Glomerular visceral epithelial cell (primary cell): Measurements from ENCODE around the gene OPN1MW.
"Not testable (repeated sequence)": the region's sequence is repeated elsewhere in the genome, so short reads cannot be mapped to it uniquely, and the experiment has no call there.

Experiments
- DNase-seq: peaks from one replicate; pipeline ENCODE4 v3.0.0-alpha.2; 2016; ENCODE audit errors: extremely low spot score

Gene OPN1MW

GRCh38 chrX:154182296-154182695, at the start of gene OPN1MW:
Gene OPN1MW, plus strand, starts transcription at chrX:154182596. Its CDS starts 82 bp downstream, at chrX:154182678.
- not testable (repeated sequence) for DNase-seq

DNA sequence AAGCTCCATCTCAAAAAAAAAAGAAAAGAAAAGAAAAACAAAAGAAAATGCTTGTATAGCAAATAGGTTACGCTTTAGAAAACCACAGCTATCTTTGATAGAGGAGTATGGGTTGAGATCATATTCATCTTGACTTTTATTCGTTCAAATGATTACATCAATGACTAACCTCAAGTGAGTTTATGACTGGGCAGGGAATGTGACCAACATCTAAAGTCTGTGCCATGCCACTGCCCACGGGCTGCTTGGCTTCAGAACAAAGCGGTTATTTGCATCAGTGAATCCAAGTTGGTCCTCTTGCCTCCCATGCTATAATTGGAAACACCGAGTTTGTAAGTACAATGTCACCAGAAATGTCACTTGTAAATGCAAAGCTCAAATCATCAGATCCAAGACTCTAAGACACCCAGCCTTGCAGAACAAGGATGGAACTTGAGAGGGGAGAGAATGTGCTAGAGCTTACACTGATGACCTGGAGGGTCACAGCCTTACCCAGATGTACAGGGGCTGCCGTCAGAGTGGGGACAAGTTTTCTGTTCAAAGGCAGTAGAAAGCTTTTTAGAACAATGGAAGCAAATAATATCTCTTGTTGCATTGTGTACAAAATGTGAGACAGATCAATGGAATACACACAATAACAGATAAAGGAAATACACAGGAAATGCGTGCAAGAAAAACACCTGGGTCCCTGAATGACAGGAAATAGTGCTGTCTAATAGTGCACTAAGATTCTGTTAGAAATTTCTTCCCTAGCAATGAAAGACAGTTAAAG, 46.8 kb upstream of the OPN1MW start:
- peak; percentile 27 for DNase-seq

DNA sequence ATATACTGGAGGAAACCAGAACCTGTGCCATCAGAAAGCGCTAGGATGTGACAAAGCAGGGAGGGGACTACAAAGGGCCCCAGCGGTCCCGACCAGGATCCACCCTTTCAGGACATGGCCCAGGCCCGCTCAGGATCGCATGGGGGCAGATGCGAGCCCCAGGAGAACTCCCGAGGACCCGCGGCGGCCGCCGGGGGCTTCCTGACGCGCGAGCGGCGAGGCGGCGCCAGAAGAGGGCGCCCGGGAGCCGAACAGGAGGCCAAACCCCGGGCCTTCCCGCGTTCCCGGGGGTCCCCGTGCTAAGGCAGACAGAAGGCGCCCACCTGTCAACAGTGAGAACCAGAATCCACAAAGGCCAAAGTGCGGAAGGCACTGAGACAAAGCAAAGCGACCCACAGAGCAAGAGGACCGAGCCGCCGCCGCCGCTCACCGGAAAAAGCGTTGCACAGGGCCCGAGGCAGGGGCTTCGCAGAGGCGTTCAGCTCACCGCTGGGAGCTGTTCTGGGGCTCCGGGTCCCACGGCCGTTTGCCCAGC, 45.7 kb upstream of the OPN1MW start:
- DNase-seq: peak; percentile 48

- DNase-seq: no peak
These were observed 43.5 kb upstream of the OPN1MW start for GRCh38 chrX:154138857-154139256.

GRCh38 chrX:154140206-154140605, 42.2 kb upstream of the OPN1MW start:
- no peak for DNase-seq

- DNase-seq: no peak
These were observed 41.7 kb upstream of the OPN1MW start for GRCh38 chrX:154140742-154141141.

GRCh38 chrX:154142386-154142785, 40.0 kb upstream of the OPN1MW start:
- DNase-seq: no peak

DNA sequence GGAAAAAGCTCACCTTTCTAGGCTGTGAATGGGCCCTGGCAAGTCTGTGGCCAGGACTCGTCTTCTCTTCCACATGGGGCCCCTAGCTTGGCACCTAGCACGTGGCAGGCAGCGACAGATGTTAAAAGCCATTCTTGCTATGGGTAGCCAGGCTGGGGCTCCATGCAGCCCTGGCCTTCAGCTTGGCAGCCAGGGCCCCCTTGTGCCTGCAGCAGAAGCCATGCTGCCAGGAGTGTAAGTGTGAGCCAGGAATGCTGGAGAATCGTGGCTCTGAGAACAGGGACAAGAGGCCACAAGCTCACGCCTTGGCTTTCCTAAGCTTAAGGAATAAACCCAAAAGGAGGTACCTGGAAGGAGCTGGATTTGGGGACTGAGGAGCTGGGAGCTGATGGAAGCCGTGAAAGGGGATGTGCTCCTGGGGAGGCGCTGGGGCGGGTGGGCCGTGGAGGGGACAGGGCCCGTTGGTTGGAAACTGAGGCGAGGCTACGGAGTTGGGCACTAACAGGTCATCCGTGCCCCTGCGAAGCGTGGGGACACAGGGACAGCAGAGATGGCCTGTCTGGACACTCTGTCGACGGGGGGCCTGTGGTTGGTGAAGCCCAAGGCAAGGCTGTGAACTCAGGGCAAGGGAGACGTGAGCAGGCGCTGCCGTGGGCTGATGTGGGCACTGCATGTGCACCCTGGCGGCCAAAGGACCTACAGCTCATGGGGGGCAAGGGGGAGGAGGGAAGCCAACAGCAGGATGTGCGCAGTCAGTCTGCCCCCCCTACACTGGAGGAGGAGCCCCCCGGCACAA, 39.2 kb upstream of the OPN1MW start:
- DNase-seq: no peak

DNA sequence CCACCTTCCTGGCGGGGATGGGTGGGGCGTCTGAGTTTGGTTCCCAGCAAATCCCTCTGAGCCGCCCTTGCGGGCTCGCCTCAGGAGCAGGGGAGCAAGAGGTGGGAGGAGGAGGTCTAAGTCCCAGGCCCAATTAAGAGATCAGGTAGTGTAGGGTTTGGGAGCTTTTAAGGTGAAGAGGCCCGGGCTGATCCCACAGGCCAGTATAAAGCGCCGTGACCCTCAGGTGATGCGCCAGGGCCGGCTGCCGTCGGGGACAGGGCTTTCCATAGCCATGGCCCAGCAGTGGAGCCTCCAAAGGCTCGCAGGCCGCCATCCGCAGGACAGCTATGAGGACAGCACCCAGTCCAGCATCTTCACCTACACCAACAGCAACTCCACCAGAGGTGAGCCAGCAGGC, 38.4 kb upstream of the OPN1MW start, which contains the start of gene OPN1LW:
OPN1LW (plus strand) TSS at position 234 of the 400 bp plus-strand sequence; CDS start at position 275, 41 bp downstream.
- not testable (repeated sequence) for DNase-seq

- DNase-seq: not testable (repeated sequence)
These were observed 31.4 kb upstream of the OPN1MW start for GRCh38 chrX:154151030-154151429.

GRCh38 chrX:154156221-154156620, 26.2 kb upstream of the OPN1MW start:
- DNase-seq: not testable (repeated sequence)

DNA sequence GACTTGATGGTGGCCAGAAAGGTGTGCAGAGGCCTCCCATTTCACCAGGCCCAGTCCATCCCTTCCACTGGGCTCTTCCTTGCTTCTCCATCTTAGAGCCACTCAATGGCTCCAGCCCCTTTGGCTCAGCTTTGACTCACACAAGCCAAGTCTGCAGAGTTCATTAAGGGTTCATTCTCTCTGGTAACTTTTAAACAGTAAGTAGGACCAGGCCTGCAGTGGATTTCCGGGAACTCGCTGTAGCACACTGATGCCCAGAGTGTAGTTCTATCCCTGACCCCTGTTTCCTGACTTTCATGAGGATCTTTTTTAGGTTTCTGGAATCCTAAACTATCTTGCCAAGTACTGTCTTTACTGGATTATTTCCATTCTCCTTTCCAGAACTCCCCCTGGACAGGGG, 25.2 kb upstream of the OPN1MW start:
- not testable (repeated sequence) for DNase-seq

DNA sequence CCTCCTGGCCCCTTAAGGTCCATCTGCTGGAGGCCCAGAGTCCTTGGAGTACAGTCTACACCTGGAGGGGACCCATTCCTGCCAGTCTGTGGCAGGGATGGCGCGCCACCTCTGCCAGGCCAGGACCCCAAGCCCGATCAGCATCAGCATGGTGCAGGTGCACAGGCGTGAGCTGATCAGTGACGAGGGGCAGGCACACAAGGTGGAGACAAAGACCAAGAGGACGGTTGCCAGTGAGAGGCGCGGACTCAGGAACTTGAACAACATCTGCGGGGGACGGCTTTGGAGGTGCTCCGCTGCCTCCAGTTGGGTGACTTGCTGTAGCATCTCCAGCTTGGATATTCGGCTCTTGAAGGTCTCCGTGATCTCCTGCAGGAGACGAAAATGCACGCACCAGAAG, 23.1 kb upstream of the OPN1MW start:
- not testable (repeated sequence) for DNase-seq

- DNase-seq: not testable (repeated sequence)
These were observed 17.5 kb upstream of the OPN1MW start for GRCh38 chrX:154164902-154165301.

- DNase-seq: not testable (repeated sequence)
These were observed 14.0 kb upstream of the OPN1MW start for GRCh38 chrX:154168384-154168783.

GRCh38 chrX:154172535-154172943, 9.9 kb upstream of the OPN1MW start:
- DNase-seq: not testable (repeated sequence)

DNA sequence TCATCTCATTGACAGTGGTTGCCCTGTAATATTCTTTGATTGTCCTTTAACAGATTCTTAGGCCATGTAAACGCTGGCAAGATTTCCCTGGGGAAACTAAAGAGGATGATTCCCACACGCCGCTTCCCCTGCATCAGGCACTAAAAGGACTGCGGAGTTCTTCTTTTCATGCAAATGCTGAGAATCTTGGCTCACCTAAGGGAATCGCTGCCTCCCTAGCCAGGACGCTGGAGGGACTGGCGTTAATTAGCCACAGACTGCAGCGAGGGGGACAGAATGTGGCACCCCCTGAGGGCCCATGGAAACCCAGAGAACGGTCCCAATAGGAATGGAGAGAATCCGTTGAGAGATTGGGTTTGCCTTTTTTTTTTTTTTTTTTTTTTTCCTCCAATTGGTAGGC, 8.0 kb upstream of the OPN1MW start:
- not testable (repeated sequence) for DNase-seq

DNA sequence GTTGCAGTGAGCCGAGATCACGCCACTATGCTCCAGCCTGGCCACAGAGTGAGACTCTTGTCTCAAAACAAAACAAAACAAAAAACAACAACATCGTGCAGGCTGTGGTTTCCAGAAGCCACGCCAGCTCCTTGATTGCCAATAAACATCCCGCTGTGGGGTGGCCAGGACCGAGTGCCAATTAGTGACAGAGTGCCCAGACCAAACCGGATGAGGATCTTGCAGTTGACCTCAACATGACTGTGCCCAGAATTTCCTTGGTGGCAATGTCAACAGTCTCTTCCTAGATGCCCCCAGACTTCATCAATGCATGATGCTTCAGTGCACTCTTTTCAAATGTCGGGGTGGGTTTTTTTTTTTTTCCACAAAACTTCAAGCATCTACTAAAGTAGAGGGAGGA, 1.4 kb downstream of the OPN1MW start:
- DNase-seq: not testable (repeated sequence)

GRCh38 chrX:154192846-154193245, 10.4 kb downstream of the OPN1MW start:
- not testable (repeated sequence) for DNase-seq

GRCh38 chrX:154194316-154194715, 11.9 kb downstream of the OPN1MW start:
- DNase-seq: not testable (repeated sequence)

DNA sequence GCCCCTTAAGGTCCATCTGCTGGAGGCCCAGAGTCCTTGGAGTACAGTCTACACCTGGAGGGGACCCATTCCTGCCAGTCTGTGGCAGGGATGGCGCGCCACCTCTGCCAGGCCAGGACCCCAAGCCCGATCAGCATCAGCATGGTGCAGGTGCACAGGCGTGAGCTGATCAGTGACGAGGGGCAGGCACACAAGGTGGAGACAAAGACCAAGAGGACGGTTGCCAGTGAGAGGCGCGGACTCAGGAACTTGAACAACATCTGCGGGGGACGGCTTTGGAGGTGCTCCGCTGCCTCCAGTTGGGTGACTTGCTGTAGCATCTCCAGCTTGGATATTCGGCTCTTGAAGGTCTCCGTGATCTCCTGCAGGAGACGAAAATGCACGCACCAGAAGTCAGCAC, 14.1 kb downstream of the OPN1MW start:
- not testable (repeated sequence) for DNase-seq

DNA sequence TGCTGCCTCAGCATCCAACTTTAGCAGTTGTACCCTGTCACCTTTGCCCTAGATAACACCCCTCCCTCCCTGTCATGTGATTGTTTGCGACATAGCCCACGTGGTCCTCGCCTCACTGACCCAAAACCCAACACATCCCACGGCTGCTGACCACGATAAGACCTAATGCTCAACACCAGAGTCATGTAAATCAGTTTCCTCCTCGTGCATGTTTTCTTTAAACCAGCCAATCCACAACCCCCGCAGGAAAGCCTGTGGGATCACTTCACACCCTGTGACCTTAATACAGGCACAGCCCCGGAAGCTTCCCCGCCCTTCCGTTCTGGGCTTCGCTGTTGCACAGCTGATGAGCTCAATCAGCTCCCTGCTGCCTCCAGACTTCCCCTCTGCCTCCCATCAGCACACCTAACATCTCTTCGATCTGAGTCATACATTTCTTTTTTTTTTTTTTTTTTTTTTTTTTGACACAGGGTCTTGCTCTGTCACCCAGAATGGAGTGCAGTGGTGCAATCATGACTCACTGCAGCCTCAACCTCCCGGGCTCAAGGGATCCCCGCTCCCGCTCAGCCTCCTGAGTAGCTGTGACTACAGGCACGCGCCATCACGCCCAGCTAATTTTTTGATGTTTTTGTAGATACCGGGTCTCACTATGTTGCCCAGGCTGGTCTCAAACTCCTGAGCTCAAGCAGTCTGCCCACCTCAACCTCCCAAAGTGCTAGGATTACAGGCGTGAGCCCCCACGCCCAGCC, 27.4 kb downstream of the OPN1MW start:
- DNase-seq: not testable (repeated sequence)
